Neural cell (in vitro differentiated cells): ENCODE results near the gene FGD5. TPM values are rescaled to one million over a fixed set of nuclear protein-coding genes. Genes with fewer than 3 reads are reported as not detected.

ENCODE experiments used
- H2AFZ ChIP-seq: fragments of 200-600, 300-800 bp; sonication (generic), shearing (Covaris generic); 2 replicates; pipeline ENCODE4 v1.6.0; 2014; ENCODE audit warnings: low read depth, mild to moderate bottlenecking, antibody characterized with exemption, low read length, moderate library complexity
- H3F3A ChIP-seq: fragments of 200-600 bp; shearing (Covaris generic); 2 replicates; pipeline ENCODE4 v1.6.1; 2016; ENCODE audit warnings: mild to moderate bottlenecking, moderate library complexity, mixed read lengths, antibody characterized with exemption, low read length; ENCODE audit not compliant: insufficient read depth, poor library complexity, severe bottlenecking
- H3K27ac ChIP-seq: fragments of 200-600, 300-800 bp; sonication (generic), shearing (Covaris generic); 2 replicates; pipeline ENCODE4 v1.5.1; 2014; ENCODE audit warnings: mild to moderate bottlenecking, low read length, moderate library complexity
- H3K27me3 ChIP-seq: fragments of 300-800, 200-600 bp; sonication (generic), shearing (Covaris generic); 2 replicates; pipeline ENCODE4 v1.6.0; 2014; ENCODE audit warnings: mild to moderate bottlenecking, low read depth, low read length, moderate library complexity; ENCODE audit not compliant: insufficient read depth
- H3K36me3 ChIP-seq: fragments of 300-800, 200-600 bp; sonication (generic), shearing (Covaris generic); 2 replicates; pipeline ENCODE4 v1.5.1; 2014; ENCODE audit warnings: mild to moderate bottlenecking, antibody characterized with exemption, low read length, moderate library complexity; ENCODE audit not compliant: insufficient read depth
- H3K4me2 ChIP-seq: fragments of 300-800, 200-600 bp; sonication (generic), shearing (Covaris generic); 2 replicates; pipeline ENCODE4 v1.6.0; 2014; ENCODE audit warnings: mild to moderate bottlenecking, low read length
- H3K4me3 ChIP-seq: fragments of 300-800, 200-600 bp; sonication (generic), shearing (Covaris generic); 2 replicates; pipeline ENCODE4 v1.5.1; 2014; ENCODE audit warnings: mild to moderate bottlenecking, low read length, moderate library complexity
- H3K79me2 ChIP-seq: fragments of 200-600 bp; shearing (Covaris generic); replicated peaks from 2 replicates; pipeline ENCODE4 v1.6.0; 2014; ENCODE audit warnings: mild to moderate bottlenecking, low read length, moderate library complexity; ENCODE audit not compliant: insufficient read depth
- H3K9ac ChIP-seq: fragments of 300-800, 200-600 bp; sonication (generic), shearing (Covaris generic); 2 replicates; pipeline ENCODE4 v1.6.1; 2016; ENCODE audit warnings: mild to moderate bottlenecking, low read length, mixed read lengths
- H3K9me2 ChIP-seq: fragments of 200-600 bp; shearing (Covaris generic); 2 replicates; pipeline ENCODE4 v1.6.1; 2016; ENCODE audit warnings: mild to moderate bottlenecking, low read length, mixed read lengths; ENCODE audit not compliant: insufficient read depth
- H3K9me3 ChIP-seq: fragments of 200-600, 300-800 bp; sonication (generic), shearing (Covaris generic); 2 replicates; pipeline ENCODE4 v1.6.1; 2016; ENCODE audit warnings: mild to moderate bottlenecking, mixed run types, low read length, moderate library complexity, mixed read lengths
- H4K20me1 ChIP-seq: fragments of 200-600 bp; shearing (Covaris generic); 2 replicates; pipeline ENCODE4 v1.6.1; 2016; ENCODE audit warnings: mild to moderate bottlenecking, mixed run types; ENCODE audit not compliant: insufficient read depth
- EP300 ChIP-seq: fragments of 450-650 bp; conservative IDR thresholded peaks from 2 replicates; pipeline ENCODE4 v1.6.1; 2014; ENCODE audit warnings: antibody characterized with exemption, mild to moderate bottlenecking, moderate library complexity; ENCODE audit not compliant: poor library complexity, severe bottlenecking
- EZH2 ChIP-seq: fragments of 200-600, 300-800 bp; shearing (Covaris generic), sonication (generic); IDR thresholded peaks from 2 replicates; pipeline ENCODE4 v1.6.1; 2014; ENCODE audit warnings: antibody characterized with exemption, low read length, borderline replicate concordance, mild to moderate bottlenecking; ENCODE audit not compliant: insufficient read depth, poor library complexity, severe bottlenecking
- MXI1 ChIP-seq: fragments of 450-650 bp; conservative IDR thresholded peaks from 2 replicates; pipeline ENCODE4 v1.6.1; 2014; ENCODE audit warnings: antibody characterized with exemption, mild to moderate bottlenecking; ENCODE audit not compliant: poor library complexity, severe bottlenecking
- POLR2AphosphoS5 ChIP-seq: IDR thresholded peaks from 2 replicates; pipeline ENCODE4 v1.6.1; 2012
- RAD21 ChIP-seq: fragments of 450-650 bp; conservative IDR thresholded peaks from 2 replicates; pipeline ENCODE4 v1.6.1; 2014; ENCODE audit warnings: antibody characterized with exemption, mild to moderate bottlenecking, moderate library complexity
- SMC3 ChIP-seq: fragments of 450-650 bp; conservative IDR thresholded peaks from 2 replicates; pipeline ENCODE4 v1.6.1; 2014; ENCODE audit warnings: antibody characterized with exemption, mild to moderate bottlenecking, moderate library complexity; ENCODE audit not compliant: poor library complexity
- TAF1 ChIP-seq: IDR thresholded peaks from 2 replicates; pipeline ENCODE4 v1.6.1; 2012; ENCODE audit warnings: low read depth
- polyA plus RNA-seq: library from polyadenylated mRNA; depleted of rRNA; stranded (reverse); fragments of >200 nt; gene quantifications from 2 replicates; pipeline ENCODE4 v1.2.3, GENCODE V29; 2014
- TF ChIP-seq, protein P1 (sequence below): fragments of 450-650 bp; IDR thresholded peaks from 2 replicates; pipeline ENCODE4 v1.5.1; 2014; ENCODE audit warnings: antibody characterized with exemption, mild to moderate bottlenecking, moderate library complexity; ENCODE audit not compliant: poor library complexity, severe bottlenecking
- TF ChIP-seq, protein P2 (sequence below): IDR thresholded peaks from 2 replicates; pipeline ENCODE4 v1.6.1; 2012; ENCODE audit warnings: borderline replicate concordance

FGD5 gene
- polyA plus RNA-seq, 1 donor from 2014 or later, result not detected

DNA sequence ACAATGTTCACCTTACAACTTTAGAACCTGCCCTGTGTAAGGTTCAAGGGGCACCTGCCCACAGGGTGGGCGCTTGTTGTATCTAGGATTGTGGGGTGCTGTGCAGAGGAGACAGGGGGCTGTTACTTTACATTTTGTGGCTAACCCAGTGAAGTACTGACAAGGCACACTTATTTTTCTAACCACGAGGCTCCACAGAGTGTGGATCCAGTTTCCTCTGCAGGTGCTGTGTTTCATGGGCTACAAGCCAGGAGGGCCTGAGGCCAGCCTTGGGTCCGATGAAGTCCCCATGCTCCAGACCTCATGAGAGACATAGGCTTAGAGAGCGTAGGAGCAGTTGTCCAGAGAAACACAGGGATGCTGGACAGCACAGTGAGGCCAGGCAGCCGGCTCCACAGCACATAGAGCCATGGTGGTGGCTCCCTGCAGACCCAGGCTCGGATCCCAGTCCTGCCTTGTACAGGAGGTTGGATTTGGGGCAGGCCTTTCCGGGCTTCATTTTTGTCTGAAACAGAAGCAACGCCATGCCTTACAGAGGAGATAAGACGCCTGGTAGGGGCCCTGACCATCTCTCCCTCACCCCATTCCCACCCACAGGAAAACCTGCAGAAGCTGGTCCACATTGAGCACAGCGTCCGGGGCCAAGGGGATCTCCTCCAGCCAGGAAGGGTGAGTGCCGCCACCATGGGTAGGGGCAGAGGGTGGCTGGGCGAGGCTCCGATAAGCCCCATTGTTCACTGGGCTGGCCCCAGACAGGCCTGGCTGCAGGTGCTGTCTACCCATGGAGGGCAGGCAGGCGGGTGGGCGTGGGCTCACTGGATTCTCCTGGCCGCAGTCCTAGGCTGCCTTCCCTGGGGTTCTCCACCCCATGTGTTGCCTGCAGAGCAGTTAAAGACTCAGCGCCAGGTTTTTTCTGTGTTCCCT is 88.5 kb downstream of the FGD5 start:
- H3K9me3 ChIP-seq, result no peaks in the 10 kb centered on the region
- H3K79me2 ChIP-seq, result no peaks in the 10 kb centered on the region
- H3K36me3 ChIP-seq, result no peaks in the 10 kb centered on the region
- no peak overlapping the region for H3K9ac ChIP-seq
- no peaks in the 10 kb centered on the region for H3K9me2 ChIP-seq
- H3F3A ChIP-seq, result no peaks in the 10 kb centered on the region
- H3K27ac ChIP-seq, result no peak overlapping the region
- H3K27me3 ChIP-seq, result no peaks in the 10 kb centered on the region
- no peak for TF ChIP-seq EP300
- no peak for TF ChIP-seq EZH2
- TF ChIP-seq RAD21, result no peak
- no peak for TF ChIP-seq TAF1
- TF ChIP-seq SMC3, result no peak
- TF ChIP-seq, protein P1, sequence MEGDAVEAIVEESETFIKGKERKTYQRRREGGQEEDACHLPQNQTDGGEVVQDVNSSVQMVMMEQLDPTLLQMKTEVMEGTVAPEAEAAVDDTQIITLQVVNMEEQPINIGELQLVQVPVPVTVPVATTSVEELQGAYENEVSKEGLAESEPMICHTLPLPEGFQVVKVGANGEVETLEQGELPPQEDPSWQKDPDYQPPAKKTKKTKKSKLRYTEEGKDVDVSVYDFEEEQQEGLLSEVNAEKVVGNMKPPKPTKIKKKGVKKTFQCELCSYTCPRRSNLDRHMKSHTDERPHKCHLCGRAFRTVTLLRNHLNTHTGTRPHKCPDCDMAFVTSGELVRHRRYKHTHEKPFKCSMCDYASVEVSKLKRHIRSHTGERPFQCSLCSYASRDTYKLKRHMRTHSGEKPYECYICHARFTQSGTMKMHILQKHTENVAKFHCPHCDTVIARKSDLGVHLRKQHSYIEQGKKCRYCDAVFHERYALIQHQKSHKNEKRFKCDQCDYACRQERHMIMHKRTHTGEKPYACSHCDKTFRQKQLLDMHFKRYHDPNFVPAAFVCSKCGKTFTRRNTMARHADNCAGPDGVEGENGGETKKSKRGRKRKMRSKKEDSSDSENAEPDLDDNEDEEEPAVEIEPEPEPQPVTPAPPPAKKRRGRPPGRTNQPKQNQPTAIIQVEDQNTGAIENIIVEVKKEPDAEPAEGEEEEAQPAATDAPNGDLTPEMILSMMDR, result no peak
- no peak overlapping the region for H3K4me3 ChIP-seq
- H2AFZ ChIP-seq, result no peak overlapping the region
- H4K20me1 ChIP-seq, result no peaks in the 10 kb centered on the region
- H3K4me2 ChIP-seq, result no peak overlapping the region

GRCh38 chr3:14909250-14909649 is 90.5 kb downstream of the FGD5 start:
- TF ChIP-seq TAF1, result no peak
- TF ChIP-seq MXI1, result no peak
- no peak for TF ChIP-seq POLR2AphosphoS5
- TF ChIP-seq SMC3, result no peak
- TF ChIP-seq EZH2, result no peak
- TF ChIP-seq EP300, result no peak
- no peak for TF ChIP-seq RAD21
- Histone ChIP-seq H3K4me2 (no peak overlapping the region), H3K27me3 (no peaks in the 10 kb centered on the region)

DNA sequence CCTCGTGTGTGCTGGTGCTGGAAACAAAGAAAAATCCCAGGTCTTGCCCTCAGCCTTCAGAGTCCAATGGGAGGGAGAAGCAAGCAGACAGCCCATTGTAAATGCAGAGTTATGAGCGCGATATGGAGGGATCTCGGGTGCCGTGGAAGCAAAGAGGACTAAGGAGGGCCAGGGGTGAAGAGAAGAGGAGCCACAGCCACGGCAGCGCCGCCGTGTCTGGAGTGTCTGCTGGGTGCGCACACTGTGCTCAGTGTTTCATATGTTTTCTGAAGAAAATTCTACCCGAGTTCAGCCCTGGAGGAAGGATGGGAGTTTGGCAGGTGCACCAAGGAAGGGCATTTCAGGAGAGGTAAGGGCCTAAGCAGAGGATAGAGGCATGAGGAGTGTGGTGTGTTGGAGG is 92.9 kb downstream of the FGD5 start:
- no peak for TF ChIP-seq POLR2AphosphoS5
- TF ChIP-seq, protein P2, sequence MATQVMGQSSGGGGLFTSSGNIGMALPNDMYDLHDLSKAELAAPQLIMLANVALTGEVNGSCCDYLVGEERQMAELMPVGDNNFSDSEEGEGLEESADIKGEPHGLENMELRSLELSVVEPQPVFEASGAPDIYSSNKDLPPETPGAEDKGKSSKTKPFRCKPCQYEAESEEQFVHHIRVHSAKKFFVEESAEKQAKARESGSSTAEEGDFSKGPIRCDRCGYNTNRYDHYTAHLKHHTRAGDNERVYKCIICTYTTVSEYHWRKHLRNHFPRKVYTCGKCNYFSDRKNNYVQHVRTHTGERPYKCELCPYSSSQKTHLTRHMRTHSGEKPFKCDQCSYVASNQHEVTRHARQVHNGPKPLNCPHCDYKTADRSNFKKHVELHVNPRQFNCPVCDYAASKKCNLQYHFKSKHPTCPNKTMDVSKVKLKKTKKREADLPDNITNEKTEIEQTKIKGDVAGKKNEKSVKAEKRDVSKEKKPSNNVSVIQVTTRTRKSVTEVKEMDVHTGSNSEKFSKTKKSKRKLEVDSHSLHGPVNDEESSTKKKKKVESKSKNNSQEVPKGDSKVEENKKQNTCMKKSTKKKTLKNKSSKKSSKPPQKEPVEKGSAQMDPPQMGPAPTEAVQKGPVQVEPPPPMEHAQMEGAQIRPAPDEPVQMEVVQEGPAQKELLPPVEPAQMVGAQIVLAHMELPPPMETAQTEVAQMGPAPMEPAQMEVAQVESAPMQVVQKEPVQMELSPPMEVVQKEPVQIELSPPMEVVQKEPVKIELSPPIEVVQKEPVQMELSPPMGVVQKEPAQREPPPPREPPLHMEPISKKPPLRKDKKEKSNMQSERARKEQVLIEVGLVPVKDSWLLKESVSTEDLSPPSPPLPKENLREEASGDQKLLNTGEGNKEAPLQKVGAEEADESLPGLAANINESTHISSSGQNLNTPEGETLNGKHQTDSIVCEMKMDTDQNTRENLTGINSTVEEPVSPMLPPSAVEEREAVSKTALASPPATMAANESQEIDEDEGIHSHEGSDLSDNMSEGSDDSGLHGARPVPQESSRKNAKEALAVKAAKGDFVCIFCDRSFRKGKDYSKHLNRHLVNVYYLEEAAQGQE, result no peak
- Histone ChIP-seq H3K9ac (no peak overlapping the region), H3K27me3 (no peaks in the 10 kb centered on the region), H3K36me3 (no peaks in the 10 kb centered on the region), H3K4me2 (no peak overlapping the region), H2AFZ (no peak overlapping the region), H4K20me1 (no peaks in the 10 kb centered on the region), H3K9me3 (no peaks in the 10 kb centered on the region), H3K9me2 (no peaks in the 10 kb centered on the region), H3K27ac (no peak overlapping the region), H3F3A (no peaks in the 10 kb centered on the region), H3K79me2 (no peaks in the 10 kb centered on the region), H3K4me3 (no peak overlapping the region)

More at GRCh38 chr3:14909250-14909649, 90.5 kb downstream of the FGD5 start:
- H3K27ac ChIP-seq, result no peak overlapping the region
- no peak overlapping the region for H3K9ac ChIP-seq
- H3F3A ChIP-seq, result no peaks in the 10 kb centered on the region
- H3K9me2 ChIP-seq, result no peaks in the 10 kb centered on the region
- H3K4me3 ChIP-seq, result no peak overlapping the region
- no peaks in the 10 kb centered on the region for H4K20me1 ChIP-seq
- H3K36me3 ChIP-seq, result no peaks in the 10 kb centered on the region
- H3K9me3 ChIP-seq, result no peaks in the 10 kb centered on the region
- no peaks in the 10 kb centered on the region for H3K79me2 ChIP-seq
- no peak overlapping the region for H2AFZ ChIP-seq
